ENCODE results near the gene HRAS.
A peak's percentile ranks its signal among the peaks of the same experiment; 100 is the strongest.

Gene HRAS

DNA sequence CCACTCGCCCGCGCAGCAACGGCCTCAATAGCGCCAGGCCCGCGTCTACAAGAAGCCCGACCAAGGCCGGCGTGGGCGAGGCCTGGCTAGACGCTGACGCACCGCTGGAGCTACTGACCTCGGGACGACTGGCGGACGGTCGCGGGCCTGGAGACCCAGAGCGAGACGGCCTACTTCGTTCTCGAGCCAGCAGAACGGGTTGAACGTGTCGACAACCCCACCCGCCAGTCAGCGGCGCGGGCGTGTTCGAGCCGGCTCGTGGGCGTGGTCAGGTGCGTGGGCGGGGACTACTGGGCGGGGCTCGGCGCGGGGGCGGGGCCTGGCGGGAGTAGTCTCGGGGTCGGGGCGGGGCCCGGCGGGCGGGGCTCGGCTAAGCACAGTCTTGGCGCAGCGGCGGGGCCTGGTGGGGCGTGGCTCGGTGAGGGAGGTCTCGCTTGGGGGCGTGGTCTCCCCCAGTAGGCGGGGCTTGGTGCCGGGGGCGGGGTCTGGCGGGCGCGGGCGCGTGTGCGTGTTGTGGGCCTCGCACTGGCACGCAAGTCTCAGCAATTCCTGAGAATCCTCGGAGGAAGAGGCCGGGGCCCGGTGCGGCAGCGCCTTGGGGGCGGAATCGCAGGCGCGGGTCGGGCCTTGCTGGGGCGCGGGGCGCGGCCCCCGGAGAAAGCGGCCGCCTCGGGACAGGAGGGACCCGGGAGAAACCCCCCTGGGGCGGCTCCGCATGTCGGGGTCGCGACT, 28.2 kb downstream of the HRAS start, which contains the start of gene RNH1:
TSS of gene RNH1 (minus strand) at position 248 of the 732 bp plus-strand sequence. CDS start 5,080 bp downstream, outside the sequence.
- peak; percentile 59 for DNase-seq

DNA sequence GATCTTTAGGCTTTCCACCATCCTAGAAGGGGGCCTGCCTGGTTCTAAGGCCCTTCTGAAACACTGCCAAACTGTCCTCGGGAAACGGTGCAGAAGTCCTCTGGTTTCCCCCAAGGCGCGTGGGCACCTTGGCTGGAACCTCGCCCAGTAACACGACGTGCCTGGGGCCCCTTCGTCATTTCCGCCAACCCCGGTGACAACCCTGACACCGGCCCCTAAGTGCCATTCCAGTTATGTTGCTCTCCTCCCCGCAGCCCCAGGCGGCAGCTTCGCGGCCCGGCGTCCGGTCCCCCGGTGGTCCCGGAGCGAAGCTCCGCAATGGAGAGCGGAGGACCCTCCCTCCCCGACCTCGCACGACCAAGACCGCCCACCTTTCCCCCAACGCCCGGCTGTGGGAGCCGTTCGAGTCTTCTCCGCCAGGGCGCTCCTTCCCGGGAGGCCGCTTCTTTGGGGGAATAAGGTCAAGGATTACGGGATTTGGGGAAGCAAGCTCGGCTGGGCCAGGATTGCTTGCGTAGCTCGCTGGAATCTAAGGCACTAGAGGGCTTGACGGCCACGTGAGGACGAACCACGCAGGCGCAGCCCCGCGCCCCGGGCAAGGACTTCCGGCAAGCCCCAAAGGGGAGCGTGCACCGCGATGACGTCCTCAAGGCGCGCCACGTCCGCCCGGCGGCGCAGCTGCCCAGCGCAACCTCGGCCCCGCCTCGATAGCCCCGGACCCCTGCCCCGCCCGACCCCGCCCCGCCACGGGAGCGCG, 29.0 kb downstream of the HRAS start:
- DNase-seq: no peak

DNA sequence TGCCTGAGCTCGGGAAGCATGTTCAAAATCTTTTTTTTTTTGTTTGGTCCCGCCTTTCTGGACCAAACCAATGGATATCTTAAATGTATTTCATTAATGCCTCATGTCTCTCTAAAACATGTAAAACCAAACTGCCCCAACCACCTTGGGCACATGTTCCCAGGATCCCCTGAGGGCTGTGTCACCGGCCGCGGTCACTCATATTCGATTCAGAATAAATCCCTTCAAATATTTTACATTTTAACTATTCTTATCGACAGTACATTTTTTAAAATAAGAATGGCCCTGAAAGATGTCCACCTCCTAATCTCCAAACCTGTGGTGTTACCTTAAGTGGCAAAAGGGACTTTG, 30.4 kb downstream of the HRAS start:
- DNase-seq: no peak

DNA sequence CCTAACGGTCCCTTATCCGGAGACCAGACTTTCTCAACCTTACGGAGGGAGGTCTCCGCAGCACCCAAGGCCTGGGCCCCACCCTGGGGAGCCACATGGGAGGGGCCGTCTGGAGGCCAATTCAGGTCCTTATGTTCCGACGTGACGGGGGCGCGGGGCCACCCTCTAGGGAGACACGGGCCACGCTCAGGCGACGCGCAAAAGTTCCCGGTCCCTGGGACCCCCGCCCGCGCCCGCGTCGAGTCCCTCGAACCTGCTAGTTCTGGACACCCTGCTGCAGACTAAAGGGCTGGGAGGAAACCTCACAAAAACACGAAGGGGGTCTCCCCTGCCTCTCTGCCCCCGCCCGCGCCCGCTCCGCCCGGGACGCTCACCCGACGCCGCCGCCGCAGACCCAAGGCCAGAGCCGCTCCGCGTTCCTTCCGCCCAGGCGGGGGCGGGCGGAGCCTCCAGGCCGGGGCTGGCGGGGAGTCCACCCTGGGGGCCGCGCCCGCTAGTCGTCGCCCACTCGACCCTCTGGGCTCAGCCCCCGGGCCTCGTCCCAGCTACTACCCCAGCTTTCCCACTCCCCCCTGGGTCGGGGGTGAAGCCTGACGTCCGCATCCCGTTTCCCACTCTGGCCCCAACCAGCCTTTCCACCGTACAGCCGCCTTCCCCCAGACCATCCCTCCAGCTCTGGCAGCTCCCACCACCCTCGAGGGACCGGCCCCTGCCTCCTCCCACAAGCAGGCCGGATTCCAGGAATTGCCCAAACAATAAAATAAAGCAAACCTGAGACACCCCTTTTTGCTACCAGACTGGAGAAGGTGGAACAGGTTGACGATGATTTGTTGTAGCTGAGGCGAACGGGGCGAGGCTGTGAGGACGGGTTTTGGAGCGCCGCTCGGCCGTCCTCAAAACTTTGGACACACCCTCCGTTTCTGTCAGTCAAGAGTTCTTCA, 31.1 kb downstream of the HRAS start:
- no peak for DNase-seq

DNA sequence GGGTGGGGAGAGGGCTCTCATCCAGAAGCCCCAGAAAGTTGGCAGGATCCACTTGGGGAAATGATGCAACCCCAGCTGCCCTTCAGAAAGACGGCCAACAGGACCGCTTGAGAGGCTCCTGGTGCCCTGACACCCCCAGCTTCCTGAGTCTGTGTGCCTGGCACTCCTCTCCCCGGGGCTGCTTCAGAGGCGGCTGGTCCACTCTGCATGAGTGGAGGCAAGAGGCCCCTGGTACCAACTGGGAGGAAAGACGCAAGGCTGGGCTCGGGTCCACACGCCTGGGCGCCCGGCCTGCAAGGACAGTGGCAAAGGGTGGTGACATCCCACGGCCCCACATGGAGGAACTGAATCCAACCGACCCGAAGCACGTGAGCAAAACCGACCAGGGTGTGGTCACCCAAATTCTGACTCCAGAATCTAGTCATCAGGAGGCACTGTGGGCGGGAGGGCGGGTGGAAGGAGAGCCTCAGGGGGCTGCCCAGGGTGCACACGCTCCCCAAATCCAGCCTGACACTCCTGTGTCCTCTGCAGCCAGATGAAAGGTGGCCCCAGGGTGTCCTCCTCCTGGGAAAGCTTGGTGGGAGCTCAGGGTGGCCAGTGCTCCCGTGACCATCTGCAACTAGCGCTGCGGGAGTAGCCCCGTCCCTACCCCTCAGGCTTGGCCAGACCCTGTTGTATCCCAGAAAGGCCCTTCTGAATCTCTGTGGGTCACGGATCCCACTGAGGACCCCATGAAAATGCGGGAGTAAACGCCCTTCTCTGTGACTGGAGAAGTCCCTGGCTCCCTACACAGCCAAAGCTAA, 32.0 kb downstream of the HRAS start:
- DNase-seq: no peak

DNA sequence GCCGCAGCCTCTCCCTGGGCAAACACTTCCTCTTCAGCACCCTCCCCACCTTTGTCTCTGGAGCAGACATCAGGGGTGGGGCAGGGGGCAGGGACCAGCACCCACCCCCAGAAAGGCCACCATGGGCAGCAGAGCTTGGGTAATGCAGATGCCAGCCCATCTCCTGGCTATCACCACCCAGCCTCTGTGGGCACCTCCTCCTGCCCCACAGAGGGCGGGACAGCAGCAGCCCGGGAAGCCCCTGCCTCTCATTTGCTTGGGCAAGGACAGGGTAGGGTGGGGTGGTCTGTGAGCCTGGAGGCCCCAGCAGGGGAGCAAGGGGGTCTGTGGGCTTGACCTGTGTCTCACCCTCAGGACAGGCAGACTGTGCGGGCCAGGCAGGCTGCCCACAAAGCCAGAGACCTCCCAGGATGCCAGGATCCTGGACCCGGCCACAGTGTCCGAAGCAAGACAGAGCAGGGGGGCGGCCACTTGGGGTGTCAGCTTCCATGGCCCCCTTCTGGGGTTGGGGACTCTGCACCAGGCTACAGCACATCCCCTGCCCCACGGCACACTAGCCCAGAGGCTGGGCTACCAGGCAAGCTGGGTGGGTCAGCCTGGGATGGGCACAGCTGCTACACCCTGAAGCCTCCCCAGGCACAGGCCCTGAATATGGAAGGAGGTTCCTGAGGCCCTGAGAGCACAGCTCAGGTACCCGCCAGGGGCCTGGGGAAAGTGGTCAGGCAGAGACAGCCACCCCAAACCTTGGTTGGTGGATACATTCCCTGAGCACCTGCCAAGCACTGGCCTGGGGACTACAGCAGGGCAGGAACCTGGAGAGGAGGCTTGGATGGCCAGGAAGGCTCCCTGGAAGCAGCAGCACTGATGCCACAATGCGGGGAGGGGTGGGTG, 32.8 kb downstream of the HRAS start:
- no peak for DNase-seq

DNA sequence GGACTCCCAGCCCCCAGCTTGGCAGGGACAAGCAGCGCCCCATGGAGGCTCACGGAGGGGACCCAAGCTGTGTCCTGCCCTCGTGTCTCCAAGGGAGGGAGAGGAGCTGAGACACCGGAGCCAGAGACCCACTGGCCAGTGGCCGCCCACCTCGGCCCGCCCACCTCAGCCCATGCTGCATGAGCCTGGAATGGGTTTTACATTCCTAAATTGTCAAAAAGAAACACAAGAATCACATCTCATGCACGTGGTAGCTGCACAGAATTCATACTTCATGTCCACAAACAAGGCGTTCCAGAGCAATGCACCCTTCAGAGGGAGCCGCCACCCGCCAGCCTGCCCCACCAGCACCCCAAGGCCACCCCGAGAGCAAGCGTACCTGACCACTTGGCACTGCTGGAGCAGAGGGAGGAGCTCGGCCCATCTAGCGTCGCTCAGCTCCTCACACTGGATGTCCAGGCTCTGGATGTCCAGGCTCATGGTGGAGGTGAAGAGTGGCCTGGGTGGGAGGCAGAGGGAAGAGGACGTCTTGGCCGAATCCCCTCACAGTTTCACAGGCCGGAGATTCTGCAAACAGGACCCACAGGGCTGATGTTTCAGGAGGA, 33.6 kb downstream of the HRAS start:
- DNase-seq: no peak

DNA sequence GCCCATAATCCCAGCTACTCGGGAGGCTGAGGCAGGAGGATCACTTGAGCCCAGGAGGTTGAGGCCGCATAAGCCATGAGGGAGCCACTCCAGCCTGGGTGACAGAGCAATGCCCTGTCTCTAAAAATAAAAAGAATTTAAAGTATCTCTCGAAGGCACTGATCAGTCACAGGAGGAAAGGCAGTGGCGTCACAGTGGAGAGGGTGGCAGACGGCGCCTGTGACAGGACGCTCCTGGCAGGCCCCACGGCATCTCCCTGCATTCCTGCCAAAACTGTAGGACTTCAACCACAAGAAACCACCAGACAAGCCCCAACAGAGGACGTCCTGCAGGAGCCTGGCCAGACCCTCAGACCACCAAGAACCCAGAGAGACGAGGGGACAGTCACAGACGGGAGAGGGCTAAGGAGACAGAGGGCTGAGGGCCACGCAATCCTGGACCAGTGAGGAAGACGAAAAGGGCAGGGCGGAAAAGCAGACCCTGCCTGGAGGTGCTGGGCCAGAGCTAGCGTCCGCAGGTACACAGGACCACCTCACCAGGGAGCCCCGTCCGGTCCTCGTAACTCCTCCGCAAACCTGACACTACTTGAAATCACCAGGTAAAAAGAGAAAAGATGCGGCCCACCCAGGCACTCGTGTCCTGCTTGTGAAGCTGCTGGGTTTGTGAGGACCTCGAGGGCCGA, 34.2 kb downstream of the HRAS start:
- DNase-seq: no peak

DNA sequence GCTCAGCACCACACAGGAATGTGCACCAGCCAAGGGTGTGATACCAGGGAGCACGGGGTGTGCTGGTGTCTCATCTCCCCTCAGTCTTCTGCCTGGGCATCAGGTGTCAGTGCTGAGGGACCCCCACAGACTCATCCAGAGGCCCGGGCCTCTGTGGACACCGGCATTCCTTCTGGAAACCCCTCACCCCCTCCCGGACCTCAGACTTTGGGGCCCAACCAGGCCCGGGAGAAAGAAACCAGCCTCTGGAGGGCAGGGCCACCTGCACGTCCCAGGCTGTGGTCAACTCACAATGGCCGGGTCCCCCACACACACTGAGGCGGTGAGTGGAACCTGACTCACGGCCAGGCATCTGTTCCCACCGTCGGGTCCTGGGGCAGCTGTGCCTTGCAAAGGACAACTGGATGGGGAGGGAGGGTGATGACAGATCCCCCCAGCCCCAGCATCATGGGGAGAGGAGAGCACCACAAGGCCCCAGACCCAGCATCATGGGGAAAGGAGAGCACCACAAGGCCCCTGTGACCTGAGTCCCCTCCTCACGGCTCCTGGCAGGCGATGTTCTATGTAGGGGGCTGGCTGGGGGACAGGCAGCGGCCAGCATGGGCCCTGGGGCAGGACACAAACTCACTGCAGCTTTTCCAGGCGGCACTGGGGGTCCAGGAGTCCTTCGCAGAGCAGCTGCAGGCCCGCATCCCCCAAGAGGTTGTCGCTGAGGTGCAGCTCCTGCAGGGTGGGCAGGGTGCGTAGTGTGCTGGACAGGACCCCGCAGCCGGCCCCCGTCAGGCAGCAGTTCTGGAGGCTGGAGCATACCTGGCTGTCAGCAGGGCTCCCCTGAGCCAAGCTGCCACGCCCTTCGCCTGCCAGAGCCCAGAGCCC, 35.9 kb downstream of the HRAS start:
- no peak for DNase-seq

DNA sequence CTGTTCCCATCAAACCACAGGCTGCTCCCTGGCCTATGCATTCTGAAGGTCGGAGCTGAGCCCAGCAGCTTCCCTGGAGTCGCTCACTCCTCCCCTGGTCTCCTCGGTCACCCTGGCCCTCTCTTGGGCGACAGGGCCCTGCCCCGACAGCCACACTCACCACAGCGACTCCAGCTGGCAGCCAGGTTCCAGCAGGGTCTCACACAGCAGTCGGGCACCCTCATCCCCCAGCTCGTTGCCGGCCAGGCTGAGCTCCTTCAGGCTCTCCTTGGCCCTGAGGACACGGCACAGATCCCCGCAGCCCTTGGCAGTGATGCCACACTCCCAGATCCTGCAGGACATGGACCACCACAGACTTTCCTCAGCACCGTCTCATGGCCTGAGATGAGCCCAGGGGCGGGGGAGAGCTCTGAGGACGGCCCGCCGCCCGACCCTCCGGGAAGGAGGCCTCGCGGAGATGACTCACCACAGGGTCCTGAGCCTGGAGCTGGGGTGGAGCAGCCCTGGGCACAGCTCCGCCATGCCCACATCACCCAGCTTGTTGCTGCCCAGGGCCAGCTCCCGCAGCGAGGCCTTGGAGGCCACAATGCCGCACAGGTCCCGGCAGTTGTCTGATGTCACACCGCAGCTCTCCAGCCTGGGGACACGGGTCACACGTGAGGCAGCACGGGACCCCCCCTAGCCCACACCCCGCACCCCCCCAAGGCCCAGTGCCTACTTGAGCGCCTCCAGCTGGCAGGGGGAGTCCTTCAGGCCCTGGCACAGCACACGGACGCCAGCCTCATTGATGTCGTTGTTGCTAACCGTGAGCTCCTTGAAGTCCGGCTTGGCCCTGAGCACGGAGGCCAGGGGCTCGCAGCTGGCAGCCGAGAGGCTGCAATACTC, 36.8 kb downstream of the HRAS start:
- no peak for DNase-seq

DNA sequence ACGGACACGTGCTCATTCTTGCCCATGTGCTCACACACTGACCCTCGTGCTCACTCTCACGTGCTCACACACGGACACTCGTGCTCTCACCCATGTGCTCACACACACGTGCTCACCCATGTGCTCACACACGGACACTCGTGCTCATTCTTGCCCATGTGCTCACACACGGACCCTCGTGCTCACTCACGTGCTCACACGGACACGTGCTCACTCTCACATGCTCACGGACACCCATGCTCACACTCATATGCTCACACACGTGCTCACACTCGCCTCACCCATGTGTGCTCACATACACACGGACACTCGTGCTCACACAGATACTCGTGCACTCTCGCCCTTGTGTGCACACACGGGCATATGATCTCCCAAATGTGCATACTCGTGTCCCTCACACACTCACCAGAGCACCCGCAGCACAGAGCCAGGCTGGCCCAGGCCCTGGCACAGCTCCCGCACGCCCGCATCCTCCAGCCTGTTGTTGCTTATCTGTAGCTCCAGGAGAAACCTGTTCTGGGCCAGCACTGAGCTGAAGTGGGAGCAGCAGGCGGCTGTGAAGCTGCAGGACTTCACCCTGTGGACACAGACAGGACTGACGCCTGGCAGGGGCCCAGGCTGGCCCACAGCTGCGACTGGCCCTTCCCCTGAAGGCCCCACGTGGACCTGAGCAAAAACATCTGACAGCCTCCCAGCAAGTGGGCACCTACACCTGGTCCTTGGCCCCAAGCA, 37.6 kb downstream of the HRAS start:
- DNase-seq: no peak

DNA sequence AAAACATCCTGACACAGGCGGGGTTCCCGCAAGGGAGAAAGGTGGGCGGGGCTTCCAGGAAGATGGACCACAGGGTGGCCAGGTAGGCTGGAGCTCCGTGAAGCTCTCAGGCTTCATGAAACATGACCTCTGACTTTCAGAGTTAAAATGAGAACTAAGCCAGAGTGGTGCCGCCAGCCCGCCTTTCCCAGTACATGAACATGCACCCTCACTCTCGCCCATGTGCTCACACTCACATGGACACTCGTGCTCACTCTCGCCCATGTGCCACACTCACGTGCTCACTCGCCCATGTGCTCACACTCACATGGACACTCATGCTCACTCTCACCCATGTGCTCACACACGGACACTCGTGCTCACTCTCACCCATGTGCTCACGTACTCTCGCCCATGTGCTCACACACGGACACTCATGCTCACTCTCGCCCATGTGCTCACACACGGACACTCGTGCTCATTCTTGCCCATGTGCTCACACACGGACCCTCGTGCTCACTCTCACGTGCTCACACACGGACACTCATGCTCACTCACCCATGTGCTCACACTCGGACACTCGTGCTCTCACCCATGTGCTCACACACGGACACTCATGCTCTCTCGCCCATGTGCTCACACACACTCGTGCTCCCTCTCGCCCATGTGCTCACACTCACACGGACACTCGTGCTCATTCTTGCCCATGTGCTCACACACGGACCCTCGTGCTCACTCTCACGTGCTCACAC, 38.4 kb downstream of the HRAS start:
- DNase-seq: no peak

DNA sequence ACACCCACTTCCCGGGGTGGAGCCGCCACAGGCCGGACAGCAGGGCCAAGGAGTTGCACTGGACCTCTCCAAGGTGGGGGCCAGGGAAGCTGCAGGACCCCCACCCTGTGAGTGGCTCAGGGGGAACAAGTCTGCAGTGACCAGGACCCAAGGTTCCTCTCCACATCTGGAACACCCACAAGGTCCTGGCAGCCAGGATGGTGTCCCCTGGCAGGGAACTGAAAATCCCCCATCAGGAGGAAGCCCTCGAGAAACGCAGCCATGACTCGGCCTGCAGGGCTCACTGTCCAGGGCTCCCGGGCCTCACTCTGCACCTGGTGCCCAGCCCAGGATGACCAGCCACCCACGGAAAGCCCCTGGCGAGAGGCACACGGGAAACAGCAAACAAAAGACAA, 39.8 kb downstream of the HRAS start:
- DNase-seq: no peak

DNA sequence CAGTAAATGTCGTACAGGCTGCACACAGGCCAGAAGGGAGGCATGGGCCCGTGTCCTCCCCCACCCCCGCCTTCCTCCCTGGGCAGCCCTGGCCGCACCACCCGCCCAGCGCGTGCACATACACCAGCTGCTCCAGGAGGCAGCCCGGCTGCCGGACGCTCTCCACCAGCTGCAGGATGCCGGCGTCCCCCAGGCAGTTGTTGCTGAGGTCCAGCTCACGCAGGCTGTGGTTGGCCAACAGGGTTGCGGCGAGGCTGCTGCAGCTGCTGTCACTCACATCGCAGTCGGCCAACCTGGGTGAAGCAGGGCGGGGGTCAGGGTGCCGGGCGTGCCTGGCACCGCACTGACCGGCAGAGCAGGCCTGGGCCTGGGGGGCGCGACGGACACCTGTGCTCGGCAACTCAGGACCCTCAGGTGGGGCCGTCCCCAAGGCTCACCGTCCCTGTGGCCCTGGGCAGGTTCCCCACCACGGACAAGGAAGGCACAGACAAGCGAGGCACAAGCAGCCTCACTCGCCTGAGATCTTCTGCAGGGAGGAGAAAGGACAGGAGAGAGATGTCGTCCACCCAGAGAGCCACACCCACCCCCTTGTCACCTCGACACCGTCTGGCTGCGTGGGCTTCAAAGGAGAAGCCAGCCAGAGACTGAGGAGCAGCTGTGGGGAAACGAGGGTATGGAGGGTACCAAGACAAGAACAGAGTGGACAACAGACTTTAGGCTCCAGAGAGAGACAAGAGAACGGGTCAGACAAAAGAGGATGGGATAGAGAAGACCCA, 40.4 kb downstream of the HRAS start:
- DNase-seq: no peak

DNA sequence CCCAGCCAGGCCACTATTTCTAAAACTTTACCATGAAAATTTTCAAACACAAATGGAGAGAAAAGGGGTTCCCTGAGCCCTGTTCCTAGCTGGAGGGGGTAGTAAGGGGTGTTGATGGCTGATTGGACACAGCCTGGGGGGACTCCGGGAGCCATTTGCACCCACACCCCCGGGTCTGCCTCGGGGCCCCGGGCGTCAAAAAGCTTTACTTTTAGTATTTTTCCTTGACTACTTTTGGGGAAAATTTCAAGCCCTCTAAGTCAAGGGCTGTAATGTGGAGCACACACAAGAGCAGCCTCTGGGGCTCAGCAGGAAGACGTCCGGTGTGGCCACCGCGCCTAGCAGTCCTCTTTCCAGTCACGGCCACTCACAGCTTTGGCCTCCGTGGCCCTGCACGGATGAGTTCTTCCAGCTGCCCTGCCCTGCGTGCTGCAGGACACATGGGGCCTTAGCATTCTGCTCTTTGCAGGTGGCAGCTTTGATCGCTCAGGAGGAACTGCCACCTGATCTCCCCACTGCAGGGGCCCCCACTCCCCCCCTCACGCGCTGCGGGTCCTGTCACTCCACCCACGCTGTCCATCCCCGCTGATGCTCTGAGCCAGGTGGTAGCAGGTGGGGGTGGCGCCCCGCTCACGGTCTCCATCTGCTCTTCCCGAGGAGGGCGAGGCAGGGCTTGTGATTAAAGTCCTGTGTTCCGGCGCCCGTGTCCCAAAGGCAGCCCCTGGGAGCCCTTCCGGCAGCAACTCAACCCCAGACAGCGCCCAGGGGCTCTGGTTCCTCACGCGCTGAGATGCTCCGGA, 42.7 kb downstream of the HRAS start:
- no peak for DNase-seq
